ENCODE measurements around the gene VAT1L.

The VAT1L gene

GRCh38 chr16:77874347-77874746, 86.0 kb downstream of the VAT1L start:
- DNase-seq: no peak

GRCh38 chr16:77876776-77877175, 88.4 kb downstream of the VAT1L start:
- no peak for DNase-seq

- DNase-seq: no peak
These were observed 89.5 kb downstream of the VAT1L start for GRCh38 chr16:77877712-77878347.

- no peak for DNase-seq
These were observed 93.1 kb downstream of the VAT1L start for GRCh38 chr16:77881355-77882030.

- no peak for DNase-seq
These were observed 94.0 kb downstream of the VAT1L start for GRCh38 chr16:77882358-77882757.

GRCh38 chr16:77885571-77886295, 97.4 kb downstream of the VAT1L start:
- no peak for DNase-seq

GRCh38 chr16:77888871-77889270, 100.5 kb downstream of the VAT1L start:
- DNase-seq: no peak

GRCh38 chr16:77890075-77890474, 101.7 kb downstream of the VAT1L start:
- DNase-seq: no peak

GRCh38 chr16:77894162-77894561, 105.8 kb downstream of the VAT1L start:
- no peak for DNase-seq

GRCh38 chr16:77895962-77896361, 107.6 kb downstream of the VAT1L start:
- no peak for DNase-seq

- no peak for DNase-seq
These were observed 108.2 kb downstream of the VAT1L start for GRCh38 chr16:77896415-77897128.

- DNase-seq: no peak
These were observed 108.7 kb downstream of the VAT1L start for GRCh38 chr16:77897129-77897437.

GRCh38 chr16:77897831-77898605, 109.7 kb downstream of the VAT1L start:
- DNase-seq: no peak

- DNase-seq: no peak
These were observed 110.4 kb downstream of the VAT1L start for GRCh38 chr16:77898671-77899211.

GRCh38 chr16:77899416-77899815, 111.1 kb downstream of the VAT1L start:
- DNase-seq: no peak

- DNase-seq: no peak
These were observed 117.1 kb downstream of the VAT1L start for GRCh38 chr16:77905374-77905920.

- DNase-seq: no peak
These were observed 121.7 kb downstream of the VAT1L start for GRCh38 chr16:77910021-77910420.

GRCh38 chr16:77912617-77913016, 124.3 kb downstream of the VAT1L start:
- DNase-seq: no peak

- no peak for DNase-seq
These were observed 125.4 kb downstream of the VAT1L start for GRCh38 chr16:77913738-77914253.

GRCh38 chr16:77916111-77916510, 127.7 kb downstream of the VAT1L start:
- no peak for DNase-seq

GRCh38 chr16:77917971-77918370, 129.6 kb downstream of the VAT1L start:
- DNase-seq: no peak
